H1 (cell line): ENCODE measurements around the gene SCAP. TPM values are rescaled to one million over a fixed set of nuclear protein-coding genes. Genes with fewer than 3 reads are reported as not detected.

ENCODE experiments used
- CTCF ChIA-PET: fragments of 300-600 bp; sonication (Branson Sonifier 250); formaldehyde crosslinking; loops from one replicate; lab custom pipeline; 2021; ENCODE audit not compliant: partially characterized antibody; lab: Charles Lee
- POLR2A ChIA-PET: fragments of 300-600 bp; sonication (Branson Sonifier 250); formaldehyde crosslinking; loops from one replicate; lab custom pipeline; 2021; ENCODE audit warnings: inconsistent platforms; ENCODE audit not compliant: partially characterized antibody; lab: Charles Lee
- DNase-seq, 2 experiments: peaks; one replicate each; pipeline versions ENCODE4 v3.0.0 to v3.0.0-alpha.2; 2010 to 2022; ENCODE audit warnings: low spot score in 2 of 2, low read depth in 1 of 2, mixed read lengths in 1 of 2
- FAIRE-seq: peaks from 2 replicates; lab custom pipeline; 2011; peaks lifted over from hg19 to GRCh38; lab: Jason Lieb, UNC
- H2AFZ ChIP-seq: 2 replicates; pipeline ENCODE4 v1.8.1; 2012; ENCODE audit warnings: low read length, inconsistent platforms
- H2AK5ac ChIP-seq: 2 replicates; pipeline ENCODE4 v1.6.1; 2013; ENCODE audit warnings: low read depth, low read length
- H2BK120ac ChIP-seq: replicated peaks from 2 replicates; pipeline ENCODE3; 2013; ENCODE audit warnings: low read depth, low read length, inconsistent platforms
- H2BK12ac ChIP-seq: 2 replicates; pipeline ENCODE4 v1.6.1; 2013; ENCODE audit warnings: low read depth, low read length
- H2BK15ac ChIP-seq: 2 replicates; pipeline ENCODE4 v1.6.1; 2013; ENCODE audit warnings: low read length
- H2BK20ac ChIP-seq: 2 replicates; pipeline ENCODE4 v1.6.1; 2013; ENCODE audit warnings: low read length
- H2BK5ac ChIP-seq: 2 replicates; pipeline ENCODE4 v1.6.1; 2013; ENCODE audit warnings: low read depth, low read length
- H3K14ac ChIP-seq: 2 replicates; pipeline ENCODE4 v1.6.1; 2013; ENCODE audit warnings: inconsistent platforms; ENCODE audit not compliant: insufficient read length
- H3K18ac ChIP-seq: 2 replicates; pipeline ENCODE4 v1.6.1; 2013; ENCODE audit warnings: low read length; ENCODE audit errors: extremely low read depth
- H3K23ac ChIP-seq: 2 replicates; pipeline ENCODE4 v1.6.1; 2013; ENCODE audit warnings: inconsistent platforms; ENCODE audit not compliant: insufficient read length
- H3K23me2 ChIP-seq: 2 replicates; pipeline ENCODE4 v1.6.1; 2013; ENCODE audit warnings: low read depth, low read length
- H3K27ac ChIP-seq: 2 replicates; pipeline ENCODE4 v1.6.1; 2011; ENCODE audit warnings: low read depth, low read length, inconsistent platforms
- H3K27me3 ChIP-seq, 4 experiments: replicated peaks in 1 of 4; 1 replicate in 1 of 4; 2 replicates in 3 of 4; pipeline versions ENCODE4 v1.6.1 to v1.8.1; 2011 to 2013; ENCODE audit warnings: low read length in 3 of 4, mild to moderate bottlenecking in 3 of 4, inconsistent platforms in 2 of 4, mixed read lengths in 2 of 4, moderate library complexity in 1 of 4; ENCODE audit not compliant: control insufficient read depth in 3 of 4, insufficient read depth in 3 of 4; ENCODE audit errors: extremely low read depth in 1 of 4
- H3K36me3 ChIP-seq, 4 experiments: 2 replicates each; pipeline versions ENCODE4 v1.6.1 to v1.8.1; 2011 to 2013; ENCODE audit warnings: mild to moderate bottlenecking in 4 of 4, low read length in 3 of 4, moderate library complexity in 2 of 4, control low read depth in 1 of 4, inconsistent platforms in 1 of 4; ENCODE audit not compliant: insufficient read depth in 4 of 4, control insufficient read depth in 2 of 4
- H3K4ac ChIP-seq: replicated peaks from 2 replicates; pipeline ENCODE3; 2013; ENCODE audit warnings: low read length, low read depth, mixed read lengths, inconsistent platforms; ENCODE audit not compliant: insufficient read length
- H3K4me1 ChIP-seq, 4 experiments: replicated peaks in 1 of 4; 1 replicate in 1 of 4; 2 replicates in 3 of 4; pipeline versions ENCODE4 v1.6.1 to v1.8.1; 2011 to 2013; ENCODE audit warnings: low read length in 3 of 4, inconsistent platforms in 2 of 4, mixed read lengths in 1 of 4; ENCODE audit not compliant: insufficient read depth in 4 of 4, control insufficient read depth in 3 of 4
- H3K4me2 ChIP-seq, 2 experiments: 2 replicates each; pipeline versions ENCODE4 v1.6.1 to v1.8.1; 2011 to 2013; ENCODE audit warnings: low read depth in 2 of 2, low read length in 2 of 2, control low read depth in 1 of 2, inconsistent platforms in 1 of 2, mild to moderate bottlenecking in 1 of 2; ENCODE audit not compliant: insufficient read depth in 1 of 2
- H3K4me3 ChIP-seq, 4 experiments: fragments of 200-600, 300-600 bp in 1 of 4; sonication (generic), shearing (Covaris generic), sonication (Bioruptor Twin) in 1 of 4; 2 replicates each; pipeline versions ENCODE4 v1.5.1 to v1.8.1; 2011 to 2016; ENCODE audit warnings: low read length in 4 of 4, low read depth in 3 of 4, control low read depth in 2 of 4, inconsistent platforms in 2 of 4, mild to moderate bottlenecking in 2 of 4, mixed read lengths in 1 of 4, moderate library complexity in 1 of 4; ENCODE audit not compliant: insufficient read depth in 2 of 4; ENCODE audit errors: extremely low read depth in 1 of 4
- H3K56ac ChIP-seq: replicated peaks from 2 replicates; pipeline ENCODE3; 2013; ENCODE audit warnings: low read depth, mild to moderate bottlenecking, mixed read lengths, low read length, inconsistent platforms; ENCODE audit not compliant: insufficient read length
- H3K79me1 ChIP-seq: 2 replicates; pipeline ENCODE4 v1.6.1; 2013; ENCODE audit warnings: low read depth, low read length, control low read depth
- H3K79me2 ChIP-seq, 2 experiments: 2 replicates each; pipeline versions ENCODE4 v1.6.1 to v1.8.1; 2012 to 2013; ENCODE audit warnings: low read length in 2 of 2, mild to moderate bottlenecking in 2 of 2, inconsistent platforms in 1 of 2; ENCODE audit not compliant: insufficient read depth in 2 of 2, control insufficient read depth in 1 of 2
- H3K9ac ChIP-seq, 4 experiments: replicated peaks in 1 of 4; 1 replicate in 1 of 4; 2 replicates in 3 of 4; pipeline versions ENCODE4 v1.6.1 to v1.8.1; 2011 to 2013; ENCODE audit warnings: low read depth in 3 of 4, low read length in 3 of 4, control low read depth in 2 of 4, mild to moderate bottlenecking in 2 of 4, moderate library complexity in 2 of 4, inconsistent platforms in 1 of 4; ENCODE audit errors: extremely low read depth in 1 of 4
- H3K9me3 ChIP-seq, 2 experiments: 2 replicates each; pipeline versions ENCODE4 v1.6.1 to v1.8.1; 2012 to 2013; ENCODE audit warnings: mild to moderate bottlenecking in 2 of 2, moderate library complexity in 2 of 2, control low read depth in 1 of 2, inconsistent platforms in 1 of 2, low read depth in 1 of 2, low read length in 1 of 2, mixed read lengths in 1 of 2; ENCODE audit not compliant: insufficient read depth in 2 of 2
- H4K20me1 ChIP-seq, 2 experiments: replicated peaks in 1 of 2; 2 replicates each; pipeline versions ENCODE3 to v1.8.1; 2011 to 2013; ENCODE audit warnings: inconsistent platforms in 2 of 2, low read length in 2 of 2, mild to moderate bottlenecking in 1 of 2; ENCODE audit not compliant: insufficient read depth in 2 of 2, control insufficient read depth in 1 of 2
- H4K5ac ChIP-seq: 2 replicates; pipeline ENCODE4 v1.6.1; 2013; ENCODE audit warnings: low read length, low read depth, mixed read lengths, inconsistent platforms; ENCODE audit not compliant: insufficient read length
- H4K8ac ChIP-seq: 2 replicates; pipeline ENCODE4 v1.8.0; 2013; ENCODE audit warnings: mild to moderate bottlenecking, moderate library complexity, low read length, inconsistent platforms; ENCODE audit not compliant: insufficient read depth; ENCODE audit errors: extremely low read depth
- H4K91ac ChIP-seq: replicated peaks from 2 replicates; pipeline ENCODE3; 2013; ENCODE audit warnings: low read length, mixed read lengths, inconsistent platforms; ENCODE audit not compliant: insufficient read length
- ASH2L ChIP-seq: fragments of 200-600, 300-600 bp; sonication (generic); IDR thresholded peaks from one replicate; pipeline ENCODE4 v1.7.1; 2017; ENCODE audit warnings: low read length
- BRCA1 ChIP-seq: IDR thresholded peaks from 2 replicates; pipeline ENCODE4 v1.6.1; 2012; ENCODE audit warnings: low read depth, low read length, improper control_type of control experiment
- CBX8 ChIP-seq: fragments of 300-800, 300-1000 bp; sonication (generic); IDR thresholded peaks from 2 replicates; pipeline ENCODE4 v1.7.1; 2016; ENCODE audit warnings: low read depth, low read length, borderline replicate concordance
- CEBPB ChIP-seq: IDR thresholded peaks from 2 replicates; pipeline ENCODE4 v1.6.1; 2012; ENCODE audit warnings: low read depth, low read length
- CHD2 ChIP-seq: IDR thresholded peaks from 2 replicates; pipeline ENCODE4 v1.6.1; 2012; ENCODE audit warnings: low read length, improper control_type of control experiment
- CREB1 ChIP-seq: IDR thresholded peaks from 2 replicates; pipeline ENCODE4 v1.6.1; 2012; ENCODE audit warnings: inconsistent platforms
- FOSL1 ChIP-seq: IDR thresholded peaks from 2 replicates; pipeline ENCODE4 v1.6.1; 2011; ENCODE audit warnings: mild to moderate bottlenecking, low read depth, low read length, moderate library complexity; ENCODE audit not compliant: insufficient read depth
- KDM4A ChIP-seq: IDR thresholded peaks from one replicate; pipeline ENCODE4 v1.7.1; 2012; ENCODE audit warnings: low read depth, mild to moderate bottlenecking, moderate library complexity, low read length, inconsistent platforms; ENCODE audit not compliant: severe bottlenecking
- NRF1 ChIP-seq: IDR thresholded peaks from 2 replicates; pipeline ENCODE4 v1.6.1; 2011; ENCODE audit warnings: mild to moderate bottlenecking, low read depth, low read length, improper control_type of control experiment
- POLR2A ChIP-seq, 2 experiments: IDR thresholded peaks; 1 replicate in 1 of 2; 2 replicates in 1 of 2; pipeline ENCODE4 v1.6.1; 2011; ENCODE audit warnings: low read depth in 2 of 2, low read length in 2 of 2, mild to moderate bottlenecking in 2 of 2; ENCODE audit errors: control extremely low read depth in 1 of 2
- POU5F1 ChIP-seq: IDR thresholded peaks from 2 replicates; pipeline ENCODE4 v1.6.1; 2011; ENCODE audit warnings: low read depth, mild to moderate bottlenecking, low read length, moderate library complexity
- RAD21 ChIP-seq, 2 experiments: IDR thresholded peaks in 1 of 2; conservative IDR thresholded peaks in 1 of 2; 2 replicates each; pipeline ENCODE4 v1.6.1; 2011; ENCODE audit warnings: low read depth in 2 of 2, low read length in 2 of 2, improper control_type of control experiment in 1 of 2, inconsistent platforms in 1 of 2, mild to moderate bottlenecking in 1 of 2, moderate library complexity in 1 of 2
- RBBP5 ChIP-seq: IDR thresholded peaks from 2 replicates; pipeline ENCODE4 v1.7.1; 2012; ENCODE audit warnings: low read depth, mild to moderate bottlenecking, inconsistent platforms, low read length, moderate library complexity, borderline replicate concordance
- RFX5 ChIP-seq: IDR thresholded peaks from 2 replicates; pipeline ENCODE4 v1.6.1; 2011; ENCODE audit warnings: low read depth, low read length, improper control_type of control experiment, borderline replicate concordance
- SIRT6 ChIP-seq: IDR thresholded peaks from one replicate; pipeline ENCODE4 v1.7.1; 2012; ENCODE audit warnings: low read length, inconsistent platforms
- TBP ChIP-seq: IDR thresholded peaks from 2 replicates; pipeline ENCODE4 v1.6.1; 2011; ENCODE audit warnings: low read depth, low read length, improper control_type of control experiment
- TCF12 ChIP-seq: IDR thresholded peaks from 2 replicates; pipeline ENCODE4 v1.6.1; 2011; ENCODE audit warnings: low read depth, mild to moderate bottlenecking, low read length
- WGBS, 2 experiments: shearing (Covaris generic) in 1 of 2; methylation state at CpG; one replicate each; pipeline versions ENCODE4 v1.1.6 to v1.1.7; 2013 to 2015; ENCODE audit warnings: low lambda C conversion rate in 2 of 2, mixed read lengths in 2 of 2, inconsistent platforms in 1 of 2, low coverage in 1 of 2, missing lambda C conversion rate in 1 of 2; ENCODE audit not compliant: insufficient replicate concordance in 2 of 2, insufficient coverage in 1 of 2, insufficient read length in 1 of 2; ENCODE audit errors: extremely low coverage in 1 of 2, missing lambda C conversion rate in 1 of 2; 5-methylcytosine and 5-hydroxymethylcytosine counted together
- polyA plus RNA-seq, 7 experiments: library from polyadenylated mRNA; depleted of rRNA in 3 of 7; stranded (reverse) in 5 of 7; unstranded in 2 of 7; fragments of >200 nt in 5 of 7; fragments of 200-250 nt in 2 of 7; gene quantifications; 1 replicate in 5 of 7; 2 replicates in 1 of 7; 4 replicates in 1 of 7; pipeline versions ENCODE4 v1.2.1 to v1.2.3, GENCODE V29; 2011 to 2013; ENCODE audit warnings: missing spikeins in 2 of 7, mixed read lengths in 2 of 7
- total RNA-seq: library from RNA; stranded (reverse); fragmentation: NEBNext Ultra II Directional; extraction: Animal tissue kit (Norgen Biotek cat#: 25700); gene quantifications from 2 replicates; pipeline ENCODE4 v1.2.1, GENCODE V29; 2021

SCAP gene
- total and polyA plus RNA-seq, 2 of the 8 experiments (the other 6 are each of a cell fraction or from before 2014, with no cell fraction given): 74.0 to 114 TPM

GRCh38 chr3:47469616-47470015, 6.1 kb downstream of the SCAP start:
- no peak overlapping the region for H3K56ac ChIP-seq
- H3K27me3 ChIP-seq: no peaks in the 10 kb centered on the region
- H4K8ac ChIP-seq: no peak overlapping the region
- FAIRE-seq: no peak
- H4K20me1 ChIP-seq: peaks cover 0 to 12% of the 10 kb centered on the region in 2 experiments
- H4K5ac ChIP-seq: no peak overlapping the region
- 91% methylated on average over 3 of the region's 3 CpGs; no CpG with 5 or more reads in 1 of the 2 experiments for WGBS, 2 experiments
- no peak overlapping the region for H3K9ac ChIP-seq
- H3K4me3 ChIP-seq: no peak overlapping the region
- peaks cover 10% of the 10 kb centered on the region for H3K79me1 ChIP-seq
- H2AK5ac ChIP-seq: no peak overlapping the region
- H4K91ac ChIP-seq: no peak overlapping the region
- H3K18ac ChIP-seq: no peak overlapping the region
- ChIA-PET CTCF (interaction anchor here (0.6 to 1.6 kb wide), 3 partner anchors 14 to 143 kb away, joined by 3 to 5 read pairs (median 5); no protein-coding TSS in a partner anchor), POLR2A (no interaction called here)
- DNase-seq: no peak
- no peak overlapping the region for H2BK5ac ChIP-seq
- H3K23ac ChIP-seq: no peak overlapping the region
- H3K9me3 ChIP-seq: no peaks in the 10 kb centered on the region
- no peak overlapping the region for H3K4ac ChIP-seq
- no peak overlapping the region for H2BK20ac ChIP-seq
- H2BK120ac ChIP-seq: no peak overlapping the region
- H3K23me2 ChIP-seq: no peaks in the 10 kb centered on the region
- H3K14ac ChIP-seq: no peak overlapping the region
- no peak overlapping the region for H2BK12ac ChIP-seq
- no peak overlapping the region for H2AFZ ChIP-seq
- no peak overlapping the region for H3K27ac ChIP-seq
- H3K36me3 ChIP-seq: no peaks in the 10 kb centered on the region
- H3K4me2 ChIP-seq: no peak overlapping the region
- H3K4me1 ChIP-seq: peaks cover 0 to 6% (median 2%) of the 10 kb centered on the region in 4 experiments; a peak in 3 of 7 replicates
- H3K79me2 ChIP-seq: peaks cover 7 to 87% of the 10 kb centered on the region in 2 experiments
- no peak overlapping the region for H2BK15ac ChIP-seq
- TF ChIP-seq TCF12: no peak
- TF ChIP-seq ASH2L: no peak
- TF ChIP-seq RFX5: no peak
- no peak for TF ChIP-seq FOSL1
- no peak for TF ChIP-seq NRF1
- no peak for TF ChIP-seq POU5F1
- TF ChIP-seq RAD21 (IDR thresholded peaks at IDR 0.05 in 1 of 2, conservative IDR thresholded peaks at IDR 0.05 in 1 of 2; ENCODE audit: low read depth in 2 of 2, low read length in 2 of 2): no peak
- TF ChIP-seq KDM4A: no peak
- no peak for TF ChIP-seq CREB1
- no peak for TF ChIP-seq CBX8
- no peak for TF ChIP-seq CHD2
- no peak for TF ChIP-seq RBBP5
- no peak for TF ChIP-seq SIRT6
- TF ChIP-seq BRCA1: no peak
- no peak for TF ChIP-seq TBP
- TF ChIP-seq POLR2A (IDR thresholded peaks at IDR 0.05; ENCODE audit: control extremely low read depth in 1 of 2, low read depth in 2 of 2, low read length in 2 of 2): no peak
- TF ChIP-seq CEBPB: no peak
